Measurements from ENCODE around the gene CYP19A1.

DNA sequence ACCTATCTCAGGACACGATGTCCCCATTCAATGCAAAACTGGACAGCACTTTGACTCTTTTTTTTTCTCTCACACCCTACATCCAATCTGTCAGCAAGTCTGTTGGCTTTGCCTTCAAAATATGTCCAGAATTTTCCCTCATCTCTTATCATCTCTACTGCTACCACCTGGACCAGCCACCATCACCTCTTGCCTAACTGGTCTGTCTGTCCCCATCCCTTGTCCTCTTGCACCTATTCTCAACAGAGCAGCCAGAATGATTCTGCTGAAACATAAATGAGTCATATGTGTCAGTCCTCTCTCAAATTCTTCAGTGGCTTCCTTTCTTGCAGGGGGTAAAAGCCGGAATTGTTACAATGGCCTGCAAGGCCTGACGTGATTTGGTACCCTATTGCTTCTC is 105.8 kb downstream of the CYP19A1 start:
- TF ChIP-seq CTCF (IDR thresholded peaks at IDR 0.05) (no peak), POLR2A (IDR thresholded peaks at IDR 0.05) (no peak)
